Measurements from ENCODE around the gene HOXA3. TPM values are rescaled to one million over a fixed set of nuclear protein-coding genes. Genes with fewer than 3 reads are reported as not detected.

HOXA3 gene
- total RNA-seq, 1 experiment from 2014 or later: 50.5 TPM

- BruUV-seq (replicated peaks): no TSS peak
- no peaks in the 10 kb centered on the region for H3K27me3 ChIP-seq (ENCODE audit: insufficient read depth, low read depth)
- no peak overlapping the region for H3K27ac ChIP-seq
- CTCF ChIA-PET: no interaction called here
- no peak for DNase-seq
- H3K9me2 ChIP-seq (ENCODE audit: insufficient read depth): no peaks in the 10 kb centered on the region
- intact Hi-C loops (cut with micrococcal nuclease; ENCODE audit: unreplicated experiment): no loop called here
- no peaks in the 10 kb centered on the region for H3K79me2 ChIP-seq (ENCODE audit: low read depth)
- POLR2A ChIA-PET (ENCODE audit: unreplicated experiment): interaction anchor here (0.7 kb wide), 1 partner anchor 16 kb away, joined by 3 read pairs; no protein-coding TSS in a partner anchor
- H3K4me3 ChIP-seq: no peak overlapping the region
- no peak overlapping the region for H3K4me2 ChIP-seq
- TF ChIP-seq CTCF (conservative IDR thresholded peaks at IDR 0.05) (no peak), EZH2 (IDR thresholded peaks at IDR 0.05; ENCODE audit: low read depth) (no peak)
- H4K20me1 ChIP-seq (ENCODE audit: insufficient read depth): no peaks in the 10 kb centered on the region
- peaks cover 4% of the 10 kb centered on the region; the same call in 1 of the 2 replicates for H3F3A ChIP-seq (ENCODE audit: insufficient read depth, low read depth)
- no peaks in the 10 kb centered on the region for H3K36me3 ChIP-seq (ENCODE audit: low read depth)
- 0 out of 2 replicates have a peak, but pooled peaks cover 11% of the 10 kb centered on the region for H3K4me1 ChIP-seq (replicated peaks; ENCODE audit: insufficient read depth)
- H2AFZ ChIP-seq: no peak overlapping the region
- no peaks in the 10 kb centered on the region for H3K9me3 ChIP-seq (ENCODE audit: insufficient read depth, low read depth)
These were observed 7.6 kb downstream of the HOXA3 start for GRCh38 chr7:27144781-27145164.

- CTCF ChIA-PET: interaction anchor here (0.6 kb wide), 1 partner anchor 1054 kb away, joined by 5 read pairs; no protein-coding TSS in a partner anchor
- intact Hi-C loops (cut with micrococcal nuclease; ENCODE audit: unreplicated experiment): no loop called here
These were observed 8.2 kb downstream of the HOXA3 start for GRCh38 chr7:27143950-27144780.

More at GRCh38 chr7:27143950-27144780, 8.2 kb downstream of the HOXA3 start:
- no peak overlapping the region for H3K4me2 ChIP-seq
- H3K79me2 ChIP-seq (ENCODE audit: low read depth): no peaks in the 10 kb centered on the region
- TF ChIP-seq CTCF (conservative IDR thresholded peaks at IDR 0.05) (no peak), EZH2 (IDR thresholded peaks at IDR 0.05; ENCODE audit: low read depth) (no peak)
- no peak overlapping the region for H2AFZ ChIP-seq
- no peaks in the 10 kb centered on the region for H3K36me3 ChIP-seq (ENCODE audit: low read depth)
- peaks cover 2% of the 10 kb centered on the region; the same call in 1 of the 2 replicates for H3F3A ChIP-seq (ENCODE audit: insufficient read depth, low read depth)
- H3K27ac ChIP-seq: no peak overlapping the region
- H4K20me1 ChIP-seq (ENCODE audit: insufficient read depth): no peaks in the 10 kb centered on the region
- POLR2A ChIA-PET (ENCODE audit: unreplicated experiment): interaction anchor here (0.6 kb wide), 1 partner anchor 22 kb away, joined by 4 read pairs; no protein-coding TSS in a partner anchor
- no TSS peak for BruUV-seq (replicated peaks)
- no peak for DNase-seq
- H3K27me3 ChIP-seq (ENCODE audit: insufficient read depth, low read depth): no peaks in the 10 kb centered on the region
- H3K4me1 ChIP-seq (replicated peaks; ENCODE audit: insufficient read depth): 0 out of 2 replicates have a peak, but pooled peaks cover 6% of the 10 kb centered on the region
- no peaks in the 10 kb centered on the region for H3K9me3 ChIP-seq (ENCODE audit: insufficient read depth, low read depth)
- H3K9me2 ChIP-seq (ENCODE audit: insufficient read depth): no peaks in the 10 kb centered on the region
- H3K4me3 ChIP-seq: no peak overlapping the region
